ENCODE results near the gene SMIM15. TPM values are rescaled to one million over a fixed set of nuclear protein-coding genes. Genes with fewer than 3 reads are reported as not detected.

Gene SMIM15
- total RNA-seq, 8 experiments from 2014 or later: 24.7 to 40.8 (median 36.6) TPM

Other genes starting within 250 kb of the SMIM15 start
- gene ERCC8, start 217.4 kb downstream of the SMIM15 start, total RNA-seq: 10 to 100 TPM; 11.2 to 21.8 (median 16.1) TPM
- gene NDUFAF2, start 217.3 kb downstream of the SMIM15 start, total RNA-seq: 10 to 100 TPM; 50.5 to 78.2 (median 64.4) TPM
- gene ZSWIM6, start 169.8 kb upstream of the SMIM15 start, total RNA-seq: 10 to 100 TPM in 7 of 8 experiments, 1 to 10 TPM in 1; 8.2 to 54.3 (median 20.2) TPM